Prostate gland (tissue), 2 donors: ENCODE results near the gene RNF14.

Experiments
- CTCF ChIP-seq, 4 experiments: fragments of 200-600 bp in 2 of 4; fragments of 450-650 bp in 2 of 4; sonication (generic) in 2 of 4; IDR thresholded peaks; 1 replicate in 3 of 4; 2 replicates in 1 of 4; pipeline ENCODE4 v1.5.1; 2016 to 2019; ENCODE audit warnings: antibody characterized with exemption in 4 of 4, mild to moderate bottlenecking in 2 of 4, moderate library complexity in 2 of 4
- POLR2A ChIP-seq: fragments of 450-650 bp; IDR thresholded peaks from one replicate; pipeline ENCODE4 v1.6.1; 2016; ENCODE audit warnings: antibody characterized with exemption, mild to moderate bottlenecking
- POLR2AphosphoS5 ChIP-seq: sonication (generic); formaldehyde crosslinking; IDR thresholded peaks from one replicate; pipeline ENCODE4 v1.6.1; 2017; ENCODE audit warnings: antibody characterized with exemption

DNA sequence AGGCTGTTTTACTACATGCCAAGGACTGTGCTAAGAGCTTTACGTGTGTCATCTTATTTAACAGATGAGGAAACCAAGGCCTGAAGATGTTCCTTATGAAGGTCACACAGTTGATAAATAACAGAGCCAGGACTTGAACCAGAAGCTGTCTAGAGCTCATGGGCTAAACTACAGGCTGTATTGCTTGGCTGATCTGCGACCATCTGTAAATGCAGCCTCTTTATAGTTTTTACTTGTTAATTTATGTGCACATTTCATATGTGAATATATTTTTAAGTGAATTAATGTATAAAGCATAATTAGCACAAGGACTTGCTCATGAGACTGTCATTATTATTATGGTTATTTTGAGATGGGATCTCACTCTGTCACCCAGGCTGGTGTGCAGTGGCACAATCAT, 63.2 kb downstream of the RNF14 start:
- TF ChIP-seq POLR2A (no peak), CTCF (IDR thresholded peaks at IDR 0.05) (no peak), POLR2AphosphoS5 (no peak)
